GM10248 (cell line): ENCODE measurements around the gene SENP7.

Experiments
- CTCF ChIA-PET: fragments of 300-600 bp; sonication (Branson Sonifier 250); formaldehyde crosslinking; extraction: SDS; loops from one replicate; lab custom pipeline; 2021; ENCODE audit warnings: antibody characterized with exemption; lab: Yijun Ruan, JAX
- POLR2A ChIA-PET: fragments of 350-650 bp; sonication (Branson Sonifier 250); formaldehyde crosslinking; extraction: SDS; loops from one replicate; lab custom pipeline; 2020; ENCODE audit warnings: antibody characterized with exemption; lab: Yijun Ruan, JAX
- DNase-seq: peaks from one replicate; pipeline ENCODE4 v3.0.0; 2012; ENCODE audit errors: extremely low spot score
- TF ChIP-seq, protein P1 (sequence below): IDR thresholded peaks from 2 replicates; pipeline ENCODE4 v1.5.1; 2012; ENCODE audit warnings: mild to moderate bottlenecking, low read depth; ENCODE audit errors: extremely low read depth, missing control alignments, control extremely low read depth

SENP7 gene

DNA sequence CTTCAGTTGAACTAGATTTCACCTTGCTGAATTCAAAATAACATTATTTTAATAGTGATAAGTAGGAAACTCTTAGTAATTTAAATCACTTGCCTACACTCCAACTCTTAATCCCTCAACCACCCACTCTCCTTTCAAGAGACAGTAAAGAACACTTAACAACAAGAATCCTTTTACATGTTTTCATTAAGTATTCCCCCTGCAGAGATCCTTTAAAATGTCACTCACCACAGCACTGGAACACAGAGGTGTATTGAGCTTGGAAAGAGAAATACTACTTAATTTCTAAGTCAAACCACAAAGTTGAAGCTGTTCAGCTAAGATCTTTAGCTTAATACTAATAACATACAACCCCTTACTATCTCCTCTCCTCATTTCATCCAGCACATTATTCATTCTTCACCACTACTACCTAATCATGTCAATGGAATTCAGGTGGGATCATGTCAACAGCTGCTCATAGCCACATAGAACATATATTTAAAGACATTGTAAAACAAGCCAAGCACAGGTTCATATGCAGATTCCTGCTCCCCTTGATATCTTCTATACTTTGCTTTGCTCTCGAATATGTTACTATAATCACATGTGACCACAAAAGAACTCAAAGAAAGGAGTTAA lies 233.1 kb downstream of the SENP7 start:
- ChIA-PET CTCF (interaction anchor here (0.8 kb wide), 1 partner anchor 11 kb away, joined by 3 read pairs; no protein-coding TSS in a partner anchor), POLR2A (no interaction called here)
- no peak for DNase-seq
- TF ChIP-seq, protein P1, sequence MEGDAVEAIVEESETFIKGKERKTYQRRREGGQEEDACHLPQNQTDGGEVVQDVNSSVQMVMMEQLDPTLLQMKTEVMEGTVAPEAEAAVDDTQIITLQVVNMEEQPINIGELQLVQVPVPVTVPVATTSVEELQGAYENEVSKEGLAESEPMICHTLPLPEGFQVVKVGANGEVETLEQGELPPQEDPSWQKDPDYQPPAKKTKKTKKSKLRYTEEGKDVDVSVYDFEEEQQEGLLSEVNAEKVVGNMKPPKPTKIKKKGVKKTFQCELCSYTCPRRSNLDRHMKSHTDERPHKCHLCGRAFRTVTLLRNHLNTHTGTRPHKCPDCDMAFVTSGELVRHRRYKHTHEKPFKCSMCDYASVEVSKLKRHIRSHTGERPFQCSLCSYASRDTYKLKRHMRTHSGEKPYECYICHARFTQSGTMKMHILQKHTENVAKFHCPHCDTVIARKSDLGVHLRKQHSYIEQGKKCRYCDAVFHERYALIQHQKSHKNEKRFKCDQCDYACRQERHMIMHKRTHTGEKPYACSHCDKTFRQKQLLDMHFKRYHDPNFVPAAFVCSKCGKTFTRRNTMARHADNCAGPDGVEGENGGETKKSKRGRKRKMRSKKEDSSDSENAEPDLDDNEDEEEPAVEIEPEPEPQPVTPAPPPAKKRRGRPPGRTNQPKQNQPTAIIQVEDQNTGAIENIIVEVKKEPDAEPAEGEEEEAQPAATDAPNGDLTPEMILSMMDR, result no peak

DNA sequence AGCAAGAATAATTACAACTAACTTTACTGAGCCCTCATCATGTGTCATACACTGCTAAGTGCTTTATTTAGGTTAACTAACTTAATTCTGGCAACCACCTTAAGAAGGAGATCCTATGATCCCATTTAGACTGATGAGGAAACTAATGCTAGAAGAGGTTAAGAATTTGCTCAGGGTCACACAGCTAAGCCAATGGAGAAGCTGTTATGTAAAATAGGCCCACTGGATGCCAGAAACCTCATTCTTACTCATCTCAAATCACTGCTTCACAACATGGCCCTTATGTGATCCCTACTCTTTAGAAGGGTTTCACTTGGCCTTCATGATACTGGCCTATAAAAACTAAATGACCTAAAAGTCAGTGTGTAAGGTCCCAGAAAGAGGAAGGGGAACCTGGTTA lies 233.8 kb downstream of the SENP7 start:
- CTCF ChIA-PET, result interaction anchor here (1.3 kb wide), 1 partner anchor 40 kb away, joined by 3 read pairs; no protein-coding TSS in a partner anchor
- POLR2A ChIA-PET, result no interaction called here
- TF ChIP-seq, protein P1, result no peak
- no peak for DNase-seq

GRCh38 chr3:101278727-101279126 lies 234.3 kb downstream of the SENP7 start:
- no peak for DNase-seq
- ChIA-PET CTCF (interaction anchor here (0.6 to 1.3 kb wide), 2 partner anchors 39 to 42 kb away, joined by 3 read pairs; partner anchors contain the start of gene IMPG2), POLR2A (no interaction called here)
- TF ChIP-seq, protein P1, result no peak
